HEK293 (cell line): ENCODE data around the gene SFTPD.

Experiments used
- CTCF ChIA-PET: fragments of 350-600 bp; formaldehyde crosslinking; extraction: SDS; loops from one replicate; lab custom pipeline; 2021; ENCODE audit warnings: antibody characterized with exemption; lab: Yijun Ruan, JAX
- POLR2A ChIA-PET: fragments of 300-600 bp; formaldehyde crosslinking; extraction: SDS; loops from one replicate; lab custom pipeline; 2020; ENCODE audit warnings: antibody characterized with exemption, inconsistent platforms; lab: Yijun Ruan, JAX
- H3K27ac ChIP-seq: fragments of 200-500 bp; sonication (Bioruptor generic); 2 replicates; pipeline ENCODE4 v1.5.1; 2014; ENCODE audit warnings: low read depth, low read length, control low read depth, inconsistent platforms; ENCODE audit errors: extremely low read depth
- H3K36me3 ChIP-seq, 2 experiments: fragments of 200-500 bp in 1 of 2; sonication (Bioruptor generic) in 1 of 2; 1 replicate in 1 of 2; 2 replicates in 1 of 2; pipeline ENCODE4 v1.5.1; 2014 to 2017; ENCODE audit warnings: inconsistent platforms in 2 of 2, low read length in 2 of 2; ENCODE audit not compliant: control insufficient read depth in 2 of 2, insufficient read depth in 1 of 2
- H3K4me1 ChIP-seq: fragments of 200-500 bp; sonication (Bioruptor generic); 2 replicates; pipeline ENCODE4 v1.5.1; 2014; ENCODE audit warnings: mild to moderate bottlenecking, low read length, inconsistent platforms; ENCODE audit not compliant: control insufficient read depth, insufficient read depth
- H3K4me3 ChIP-seq: 2 replicates; pipeline ENCODE4 v1.5.1; 2011; ENCODE audit warnings: low read depth, mild to moderate bottlenecking, control low read depth, low read length, moderate library complexity
- H3K9me3 ChIP-seq: fragments of 200-500 bp; sonication (Bioruptor generic); 2 replicates; pipeline ENCODE4 v1.5.1; 2014; ENCODE audit warnings: low read depth, low read length, inconsistent platforms; ENCODE audit not compliant: control insufficient read depth, insufficient read depth
- HOXD13 ChIP-seq: sonication (generic); formaldehyde crosslinking; IDR thresholded peaks from 2 replicates; pipeline ENCODE4 v1.8.0; 2022; ENCODE audit warnings: missing genetic modification reagents, borderline replicate concordance
- KLF16 ChIP-seq: fragments of 450-650 bp; formaldehyde crosslinking; IDR thresholded peaks from 2 replicates; pipeline ENCODE4 v1.5.1; 2017; ENCODE audit warnings: missing biosample characterization, missing genetic modification characterization
- PATZ1 ChIP-seq: fragments of 450-650 bp; formaldehyde crosslinking; IDR thresholded peaks from 2 replicates; pipeline ENCODE4 v1.5.1; 2016; ENCODE audit warnings: missing biosample characterization, missing genetic modification characterization
- ZBTB17 ChIP-seq: fragments of 450-650 bp; formaldehyde crosslinking; IDR thresholded peaks from 2 replicates; pipeline ENCODE4 v1.5.1; 2016; ENCODE audit warnings: missing biosample characterization, missing genetic modification characterization
- ZBTB49 ChIP-seq: fragments of 450-650 bp; formaldehyde crosslinking; IDR thresholded peaks from 2 replicates; pipeline ENCODE4 v1.5.1; 2016; ENCODE audit warnings: missing biosample characterization, missing genetic modification characterization, low read depth
- ZEB2 ChIP-seq: fragments of 450-650 bp; formaldehyde crosslinking; IDR thresholded peaks from 2 replicates; pipeline ENCODE4 v1.5.1; 2016; ENCODE audit warnings: missing biosample characterization, missing genetic modification characterization
- ZNF112 ChIP-seq: fragments of 450-650 bp; formaldehyde crosslinking; IDR thresholded peaks from 2 replicates; pipeline ENCODE4 v1.5.0; 2017; ENCODE audit warnings: missing biosample characterization, missing genetic modification characterization
- ZNF121 ChIP-seq: fragments of 450-650 bp; formaldehyde crosslinking; IDR thresholded peaks from 2 replicates; pipeline ENCODE4 v1.5.1; 2016; ENCODE audit warnings: missing biosample characterization, missing genetic modification characterization
- ZNF174 ChIP-seq: fragments of 450-650 bp; formaldehyde crosslinking; IDR thresholded peaks from 2 replicates; pipeline ENCODE4 v1.5.0; 2017; ENCODE audit warnings: missing biosample characterization, mild to moderate bottlenecking, missing genetic modification characterization
- ZNF266 ChIP-seq: fragments of 450-650 bp; formaldehyde crosslinking; IDR thresholded peaks from 2 replicates; pipeline ENCODE4 v1.5.1; 2016; ENCODE audit warnings: missing biosample characterization, missing genetic modification characterization, low read depth
- ZNF292 ChIP-seq: fragments of 450-650 bp; formaldehyde crosslinking; IDR thresholded peaks from 2 replicates; pipeline ENCODE4 v1.5.1; 2016; ENCODE audit warnings: low read depth, missing biosample characterization, missing genetic modification characterization, borderline replicate concordance
- ZNF354C ChIP-seq: fragments of 450-650 bp; formaldehyde crosslinking; IDR thresholded peaks from 2 replicates; pipeline ENCODE4 v1.5.1; 2016; ENCODE audit warnings: missing biosample characterization, missing genetic modification characterization, low read depth, borderline replicate concordance
- ZNF366 ChIP-seq: fragments of 450-650 bp; formaldehyde crosslinking; conservative IDR thresholded peaks from 2 replicates; pipeline ENCODE4 v1.5.1; 2016; ENCODE audit warnings: missing biosample characterization, missing genetic modification characterization
- ZNF391 ChIP-seq: fragments of 450-650 bp; formaldehyde crosslinking; IDR thresholded peaks from 2 replicates; pipeline ENCODE4 v1.5.1; 2016; ENCODE audit warnings: low read depth, missing biosample characterization, missing genetic modification characterization, borderline replicate concordance
- ZNF501 ChIP-seq: fragments of 450-650 bp; formaldehyde crosslinking; IDR thresholded peaks from 2 replicates; pipeline ENCODE4 v1.5.1; 2016; ENCODE audit warnings: missing biosample characterization, missing genetic modification characterization
- ZNF513 ChIP-seq: fragments of 450-650 bp; IDR thresholded peaks from 2 replicates; pipeline ENCODE4 v1.5.1; 2018; ENCODE audit warnings: missing biosample characterization, missing genetic modification characterization
- ZNF529 ChIP-seq: fragments of 450-650 bp; formaldehyde crosslinking; IDR thresholded peaks from 2 replicates; pipeline ENCODE4 v1.5.1; 2017; ENCODE audit warnings: missing genetic modification characterization, missing biosample characterization; ENCODE audit not compliant: insufficient replicate concordance
- ZNF530 ChIP-seq: fragments of 450-650 bp; formaldehyde crosslinking; IDR thresholded peaks from 2 replicates; pipeline ENCODE4 v1.5.1; 2016; ENCODE audit warnings: low read depth, missing biosample characterization, missing genetic modification characterization
- ZNF558 ChIP-seq: fragments of 450-650 bp; formaldehyde crosslinking; IDR thresholded peaks from 2 replicates; pipeline ENCODE4 v1.5.1; 2016; ENCODE audit warnings: missing biosample characterization, missing genetic modification characterization
- ZNF626 ChIP-seq: fragments of 450-650 bp; sonication (Bioruptor Pico); formaldehyde crosslinking; IDR thresholded peaks from 2 replicates; pipeline ENCODE4 v1.5.1; 2018; ENCODE audit warnings: missing biosample characterization, missing genetic modification characterization, inconsistent platforms
- ZNF654 ChIP-seq: fragments of 450-650 bp; formaldehyde crosslinking; IDR thresholded peaks from 2 replicates; pipeline ENCODE4 v1.5.1; 2016; ENCODE audit warnings: low read depth, missing biosample characterization, missing genetic modification characterization
- ZNF830 ChIP-seq: fragments of 450-650 bp; IDR thresholded peaks from 2 replicates; pipeline ENCODE4 v1.5.0; 2018; ENCODE audit warnings: missing biosample characterization, missing genetic modification characterization, low read depth, mild to moderate bottlenecking, moderate library complexity
- TF ChIP-seq, protein P1 (sequence below): fragments of 450-650 bp; formaldehyde crosslinking; IDR thresholded peaks from 2 replicates; pipeline ENCODE4 v1.5.1; 2016; ENCODE audit warnings: missing biosample characterization, missing genetic modification characterization
- TF ChIP-seq, protein P2 (sequence below): fragments of 450-650 bp; formaldehyde crosslinking; IDR thresholded peaks from 2 replicates; pipeline ENCODE4 v1.5.1; 2016; ENCODE audit warnings: missing biosample characterization, missing genetic modification characterization
- TF ChIP-seq, protein P3 (sequence below): fragments of 450-650 bp; formaldehyde crosslinking; IDR thresholded peaks from 2 replicates; pipeline ENCODE4 v1.5.1; 2016; ENCODE audit warnings: missing biosample characterization, missing genetic modification characterization

Gene SFTPD

GRCh38 chr10:79930267-79930666 is 18.6 kb downstream of the SFTPD start:
- POLR2A ChIA-PET: no interaction called here
- Histone ChIP-seq H3K4me3 (no peak overlapping the region), H3K27ac (no peak overlapping the region), H3K4me1 (no peaks in the 10 kb centered on the region), H3K36me3 (no peaks in the 10 kb centered on the region), H3K9me3 (no peaks in the 10 kb centered on the region)
- TF ChIP-seq KLF16 (tag by site-specific recombination): no peak
- no peak for TF ChIP-seq ZNF366 (tag by site-specific recombination)
- no peak for TF ChIP-seq HOXD13 (CRISPR knock-in tag)
- TF ChIP-seq ZNF266: no peak
- no peak for TF ChIP-seq ZNF112
- no peak for TF ChIP-seq ZNF354C (tag by site-specific recombination)
- CTCF ChIA-PET: interaction anchor here (1.2 kb wide), 1 partner anchor 392 kb away, joined by 5 read pairs; no protein-coding TSS in a partner anchor

DNA sequence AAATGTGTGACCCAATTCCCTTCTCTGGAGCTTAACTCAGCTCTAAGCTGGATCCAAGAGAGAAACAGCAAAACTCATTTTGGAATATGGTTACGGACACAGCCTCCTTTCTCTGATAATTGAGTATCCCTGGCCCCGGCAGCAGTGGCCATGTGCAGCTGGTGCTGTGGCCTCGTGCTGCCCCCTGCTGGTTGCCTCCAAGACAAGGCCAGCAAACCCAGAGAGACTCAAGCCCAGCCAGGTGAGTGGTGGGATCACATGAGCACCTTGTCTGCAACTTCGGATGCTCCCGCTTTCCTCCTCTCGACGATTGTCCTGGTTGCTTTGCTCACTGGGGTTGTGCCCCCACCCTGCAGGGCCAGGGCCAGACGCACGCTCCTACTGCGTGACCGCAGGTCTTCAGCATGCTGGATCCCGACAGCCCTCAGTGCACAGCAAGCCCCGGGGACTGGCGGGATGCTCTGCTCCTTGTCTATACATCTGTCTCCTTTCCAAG is 19.4 kb downstream of the SFTPD start:
- Histone ChIP-seq H3K27ac (no peak overlapping the region), H3K36me3 (no peaks in the 10 kb centered on the region), H3K9me3 (no peaks in the 10 kb centered on the region), H3K4me3 (no peak overlapping the region), H3K4me1 (no peaks in the 10 kb centered on the region)
- CTCF ChIA-PET: interaction anchor here (0.6 to 2.1 kb wide), 8 partner anchors 11 to 350 kb away, joined by 3 to 7 read pairs (median 3); no protein-coding TSS in a partner anchor
- POLR2A ChIA-PET: no interaction called here
- TF ChIP-seq ZEB2 (tag by site-specific recombination) (peak; percentile 37; the same call in 1 of the 2 replicates), ZNF292 (tag by site-specific recombination) (no peak), ZNF501 (tag by site-specific recombination) (0 out of 2 replicates have a peak, but pooled peaks have one; percentile 25), ZNF530 (tag by site-specific recombination) (no peak), ZNF654 (tag by site-specific recombination) (peak; percentile 95), ZNF174 (no peak), ZNF391 (tag by site-specific recombination) (peak; percentile 58; the same call in 1 of the 2 replicates), ZBTB17 (tag by site-specific recombination) (peak; percentile 80), ZNF558 (tag by site-specific recombination) (no peak), ZNF626 (tag by site-specific recombination) (no peak), ZNF830 (no peak), PATZ1 (tag by site-specific recombination) (no peak), ZNF121 (no peak), ZNF529 (no peak), ZNF513 (tag by site-specific recombination) (no peak), ZBTB49 (tag by site-specific recombination) (no peak)
- TF ChIP-seq, protein P1, sequence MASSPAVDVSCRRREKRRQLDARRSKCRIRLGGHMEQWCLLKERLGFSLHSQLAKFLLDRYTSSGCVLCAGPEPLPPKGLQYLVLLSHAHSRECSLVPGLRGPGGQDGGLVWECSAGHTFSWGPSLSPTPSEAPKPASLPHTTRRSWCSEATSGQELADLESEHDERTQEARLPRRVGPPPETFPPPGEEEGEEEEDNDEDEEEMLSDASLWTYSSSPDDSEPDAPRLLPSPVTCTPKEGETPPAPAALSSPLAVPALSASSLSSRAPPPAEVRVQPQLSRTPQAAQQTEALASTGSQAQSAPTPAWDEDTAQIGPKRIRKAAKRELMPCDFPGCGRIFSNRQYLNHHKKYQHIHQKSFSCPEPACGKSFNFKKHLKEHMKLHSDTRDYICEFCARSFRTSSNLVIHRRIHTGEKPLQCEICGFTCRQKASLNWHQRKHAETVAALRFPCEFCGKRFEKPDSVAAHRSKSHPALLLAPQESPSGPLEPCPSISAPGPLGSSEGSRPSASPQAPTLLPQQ (tag by site-specific recombination): peak; percentile 43; the same call in 1 of the 2 replicates
- TF ChIP-seq, protein P2, sequence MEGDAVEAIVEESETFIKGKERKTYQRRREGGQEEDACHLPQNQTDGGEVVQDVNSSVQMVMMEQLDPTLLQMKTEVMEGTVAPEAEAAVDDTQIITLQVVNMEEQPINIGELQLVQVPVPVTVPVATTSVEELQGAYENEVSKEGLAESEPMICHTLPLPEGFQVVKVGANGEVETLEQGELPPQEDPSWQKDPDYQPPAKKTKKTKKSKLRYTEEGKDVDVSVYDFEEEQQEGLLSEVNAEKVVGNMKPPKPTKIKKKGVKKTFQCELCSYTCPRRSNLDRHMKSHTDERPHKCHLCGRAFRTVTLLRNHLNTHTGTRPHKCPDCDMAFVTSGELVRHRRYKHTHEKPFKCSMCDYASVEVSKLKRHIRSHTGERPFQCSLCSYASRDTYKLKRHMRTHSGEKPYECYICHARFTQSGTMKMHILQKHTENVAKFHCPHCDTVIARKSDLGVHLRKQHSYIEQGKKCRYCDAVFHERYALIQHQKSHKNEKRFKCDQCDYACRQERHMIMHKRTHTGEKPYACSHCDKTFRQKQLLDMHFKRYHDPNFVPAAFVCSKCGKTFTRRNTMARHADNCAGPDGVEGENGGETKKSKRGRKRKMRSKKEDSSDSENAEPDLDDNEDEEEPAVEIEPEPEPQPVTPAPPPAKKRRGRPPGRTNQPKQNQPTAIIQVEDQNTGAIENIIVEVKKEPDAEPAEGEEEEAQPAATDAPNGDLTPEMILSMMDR (tag by site-specific recombination): peak; percentile 93
- TF ChIP-seq, protein P3, sequence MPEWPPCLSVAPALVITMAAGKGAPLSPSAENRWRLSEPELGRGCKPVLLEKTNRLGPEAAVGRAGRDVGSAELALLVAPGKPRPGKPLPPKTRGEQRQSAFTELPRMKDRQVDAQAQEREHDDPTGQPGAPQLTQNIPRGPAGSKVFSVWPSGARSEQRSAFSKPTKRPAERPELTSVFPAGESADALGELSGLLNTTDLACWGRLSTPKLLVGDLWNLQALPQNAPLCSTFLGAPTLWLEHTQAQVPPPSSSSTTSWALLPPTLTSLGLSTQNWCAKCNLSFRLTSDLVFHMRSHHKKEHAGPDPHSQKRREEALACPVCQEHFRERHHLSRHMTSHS (tag by site-specific recombination): no peak
